Endometrial microvascular endothelial cells (primary cell): Measurements from ENCODE around the gene ARGFX. TPM values are rescaled to one million over a fixed set of nuclear protein-coding genes. Genes with fewer than 3 reads are reported as not detected.
"Not testable (repeated sequence)": the region's sequence is repeated elsewhere in the genome, so short reads cannot be mapped to it uniquely, and the experiment has no call there.

Experiments used
- in situ Hi-C: cut with HindIII; loops from 2 replicates; pipeline ENCODE4 v1.10.0; 2017; ENCODE audit warnings: low sequenced_read_pairs, low pct_unique_long_range_greater_than_20kb; ENCODE audit errors: inconsistent ontology term
- total RNA-seq: library from RNA; depleted of rRNA; stranded (reverse); fragments of >200 nt; gene quantifications from one replicate; pipeline ENCODE4 v1.2.3, GENCODE V29; 2015; ENCODE audit errors: inconsistent ontology term

ARGFX gene
- total RNA-seq: not detected

- in situ Hi-C loops: no loop called here
Observed at GRCh38 chr3:121567649-121568048, at the start of gene ARGFX. TSS of gene ARGFX (plus strand) at chr3:121567949. CDS start at chr3:121570714, 2,765 bp downstream.

GRCh38 chr3:121517953-121518655, 49.6 kb upstream of the ARGFX start:
- in situ Hi-C loops: no loop called here

GRCh38 chr3:121520510-121520909, 47.2 kb upstream of the ARGFX start:
- in situ Hi-C loops: no loop called here

GRCh38 chr3:121529308-121529707, 38.4 kb upstream of the ARGFX start:
- in situ Hi-C loops: no loop called here

- in situ Hi-C loops: no loop called here
Observed at GRCh38 chr3:121531269-121531668, 36.5 kb upstream of the ARGFX start.

- in situ Hi-C loops: no loop called here
Observed at GRCh38 chr3:121542924-121543323, 24.8 kb upstream of the ARGFX start.

- in situ Hi-C loops: no loop called here
Observed at GRCh38 chr3:121545049-121545573, 22.6 kb upstream of the ARGFX start.

GRCh38 chr3:121545574-121546455, 21.9 kb upstream of the ARGFX start, which contains the start of gene POLQ:
TSS of gene POLQ (minus strand) at chr3:121545988. CDS start at chr3:121545877, 111 bp downstream.
- in situ Hi-C loops: no loop called here

- in situ Hi-C loops: no loop called here
Observed at GRCh38 chr3:121552379-121552778, 15.4 kb upstream of the ARGFX start.

GRCh38 chr3:121552797-121553196, 15.0 kb upstream of the ARGFX start:
- in situ Hi-C loops: no loop called here

- in situ Hi-C loops: no loop called here
Observed at GRCh38 chr3:121557426-121557934, 10.3 kb upstream of the ARGFX start.

- in situ Hi-C loops: no loop called here
Observed at GRCh38 chr3:121562148-121562547, 5.6 kb upstream of the ARGFX start.

GRCh38 chr3:121566773-121567172, 976 bp upstream of the ARGFX start:
- in situ Hi-C loops: no loop called here

- in situ Hi-C loops: no loop called here
Observed at GRCh38 chr3:121574449-121574848, 6.7 kb downstream of the ARGFX start.

- in situ Hi-C loops: no loop called here
Observed at GRCh38 chr3:121581691-121582090, 13.9 kb downstream of the ARGFX start.

GRCh38 chr3:121584418-121584817, 16.7 kb downstream of the ARGFX start:
- in situ Hi-C loops: no loop called here

- in situ Hi-C loops: no loop called here
Observed at GRCh38 chr3:121592856-121593702, 25.3 kb downstream of the ARGFX start, which contains the start of gene FBXO40. TSS of gene FBXO40 (plus strand) at chr3:121593379. CDS start at chr3:121620576, 27,197 bp downstream.

- in situ Hi-C loops: not testable (repeated sequence)
Observed at GRCh38 chr3:121593806-121594205, 26.1 kb downstream of the ARGFX start.

GRCh38 chr3:121594850-121595249, 27.1 kb downstream of the ARGFX start:
- in situ Hi-C loops: no loop called here
